Measurements from ENCODE around the gene FAM118B.

FAM118B gene

DNA sequence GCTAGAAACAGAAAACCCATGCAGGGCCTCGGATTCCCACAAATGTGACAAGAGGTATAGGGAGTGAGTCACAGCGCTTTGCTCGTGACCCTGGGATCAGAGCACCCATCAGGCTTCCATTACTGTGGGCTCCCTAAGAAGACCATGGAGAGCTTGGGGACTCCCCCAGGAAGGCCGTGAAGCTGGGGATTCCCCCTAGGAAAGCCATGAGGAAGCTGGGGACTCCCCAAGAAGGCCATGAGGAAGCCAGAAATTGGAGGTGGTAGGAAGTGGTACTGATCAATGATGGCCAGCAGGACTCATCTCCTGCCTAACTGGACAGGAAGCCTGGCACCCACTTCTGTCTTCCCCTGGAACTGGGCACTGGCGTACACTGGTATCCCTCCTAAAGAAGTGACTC, 82.1 kb downstream of the FAM118B start:
- TF ChIP-seq, protein P1, sequence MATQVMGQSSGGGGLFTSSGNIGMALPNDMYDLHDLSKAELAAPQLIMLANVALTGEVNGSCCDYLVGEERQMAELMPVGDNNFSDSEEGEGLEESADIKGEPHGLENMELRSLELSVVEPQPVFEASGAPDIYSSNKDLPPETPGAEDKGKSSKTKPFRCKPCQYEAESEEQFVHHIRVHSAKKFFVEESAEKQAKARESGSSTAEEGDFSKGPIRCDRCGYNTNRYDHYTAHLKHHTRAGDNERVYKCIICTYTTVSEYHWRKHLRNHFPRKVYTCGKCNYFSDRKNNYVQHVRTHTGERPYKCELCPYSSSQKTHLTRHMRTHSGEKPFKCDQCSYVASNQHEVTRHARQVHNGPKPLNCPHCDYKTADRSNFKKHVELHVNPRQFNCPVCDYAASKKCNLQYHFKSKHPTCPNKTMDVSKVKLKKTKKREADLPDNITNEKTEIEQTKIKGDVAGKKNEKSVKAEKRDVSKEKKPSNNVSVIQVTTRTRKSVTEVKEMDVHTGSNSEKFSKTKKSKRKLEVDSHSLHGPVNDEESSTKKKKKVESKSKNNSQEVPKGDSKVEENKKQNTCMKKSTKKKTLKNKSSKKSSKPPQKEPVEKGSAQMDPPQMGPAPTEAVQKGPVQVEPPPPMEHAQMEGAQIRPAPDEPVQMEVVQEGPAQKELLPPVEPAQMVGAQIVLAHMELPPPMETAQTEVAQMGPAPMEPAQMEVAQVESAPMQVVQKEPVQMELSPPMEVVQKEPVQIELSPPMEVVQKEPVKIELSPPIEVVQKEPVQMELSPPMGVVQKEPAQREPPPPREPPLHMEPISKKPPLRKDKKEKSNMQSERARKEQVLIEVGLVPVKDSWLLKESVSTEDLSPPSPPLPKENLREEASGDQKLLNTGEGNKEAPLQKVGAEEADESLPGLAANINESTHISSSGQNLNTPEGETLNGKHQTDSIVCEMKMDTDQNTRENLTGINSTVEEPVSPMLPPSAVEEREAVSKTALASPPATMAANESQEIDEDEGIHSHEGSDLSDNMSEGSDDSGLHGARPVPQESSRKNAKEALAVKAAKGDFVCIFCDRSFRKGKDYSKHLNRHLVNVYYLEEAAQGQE (IDR thresholded peaks at IDR 0.05; ENCODE audit: low read depth), result no peak
- TF ChIP-seq EP300 (IDR thresholded peaks at IDR 0.05; ENCODE audit: borderline replicate concordance), result no peak
- TF ChIP-seq TCF12 (IDR thresholded peaks at IDR 0.05; ENCODE audit: low read depth), result no peak
- TF ChIP-seq RAD21 (IDR thresholded peaks at IDR 0.05; ENCODE audit: low read depth), result no peak
- no peak for TF ChIP-seq TEAD4 (IDR thresholded peaks at IDR 0.05)
- TF ChIP-seq CREB1 (IDR thresholded peaks at IDR 0.05; ENCODE audit: low read depth), result no peak
- TF ChIP-seq YY1 (IDR thresholded peaks at IDR 0.05; ENCODE audit: low read depth), result no peak
- no peak for TF ChIP-seq EGR1 (IDR thresholded peaks at IDR 0.05)
- TF ChIP-seq, protein P2, sequence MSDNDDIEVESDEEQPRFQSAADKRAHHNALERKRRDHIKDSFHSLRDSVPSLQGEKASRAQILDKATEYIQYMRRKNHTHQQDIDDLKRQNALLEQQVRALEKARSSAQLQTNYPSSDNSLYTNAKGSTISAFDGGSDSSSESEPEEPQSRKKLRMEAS (IDR thresholded peaks at IDR 0.05), result no peak
- no peak for TF ChIP-seq CEBPB (IDR thresholded peaks at IDR 0.05)
- TF ChIP-seq NFIC (IDR thresholded peaks at IDR 0.05), result no peak
- no peak for TF ChIP-seq FOXM1 (IDR thresholded peaks at IDR 0.05; ENCODE audit: borderline replicate concordance, low read depth)
- TF ChIP-seq, protein P3, sequence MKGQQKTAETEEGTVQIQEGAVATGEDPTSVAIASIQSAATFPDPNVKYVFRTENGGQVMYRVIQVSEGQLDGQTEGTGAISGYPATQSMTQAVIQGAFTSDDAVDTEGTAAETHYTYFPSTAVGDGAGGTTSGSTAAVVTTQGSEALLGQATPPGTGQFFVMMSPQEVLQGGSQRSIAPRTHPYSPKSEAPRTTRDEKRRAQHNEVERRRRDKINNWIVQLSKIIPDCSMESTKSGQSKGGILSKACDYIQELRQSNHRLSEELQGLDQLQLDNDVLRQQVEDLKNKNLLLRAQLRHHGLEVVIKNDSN (IDR thresholded peaks at IDR 0.05), result no peak
- TF ChIP-seq TAF1 (IDR thresholded peaks at IDR 0.05; ENCODE audit: low read depth), result no peak
- TF ChIP-seq ZBTB7A (IDR thresholded peaks at IDR 0.05; ENCODE audit: low read depth), result no peak

DNA sequence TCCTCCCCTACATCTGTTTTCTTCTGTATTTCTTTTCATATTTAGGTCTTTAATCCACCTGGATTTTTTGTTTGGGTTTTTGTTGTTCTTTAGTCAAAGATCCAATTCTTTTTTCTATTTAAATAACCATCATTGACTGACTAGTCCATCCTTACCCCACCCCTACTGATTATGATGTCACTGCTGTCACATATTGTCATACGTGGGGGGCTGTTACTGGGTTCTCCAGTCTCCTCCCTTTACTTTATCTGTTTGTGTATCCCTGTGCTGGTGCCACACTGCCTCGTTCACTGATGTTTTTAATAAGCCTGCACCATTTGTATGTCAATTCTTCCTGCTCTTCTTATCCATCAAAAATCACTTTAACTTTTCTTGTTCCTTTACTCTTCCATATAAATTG, 85.4 kb downstream of the FAM118B start:
- TF ChIP-seq TAF1 (IDR thresholded peaks at IDR 0.05; ENCODE audit: low read depth), result no peak
- no peak for TF ChIP-seq NFIC (IDR thresholded peaks at IDR 0.05)
- no peak for TF ChIP-seq YY1 (IDR thresholded peaks at IDR 0.05; ENCODE audit: low read depth)
- TF ChIP-seq CREB1 (IDR thresholded peaks at IDR 0.05; ENCODE audit: low read depth), result no peak
- no peak for TF ChIP-seq FOXM1 (IDR thresholded peaks at IDR 0.05; ENCODE audit: borderline replicate concordance, low read depth)
- TF ChIP-seq EP300 (IDR thresholded peaks at IDR 0.05; ENCODE audit: borderline replicate concordance), result no peak
- no peak for TF ChIP-seq RAD21 (IDR thresholded peaks at IDR 0.05; ENCODE audit: low read depth)
- TF ChIP-seq, protein P3 (IDR thresholded peaks at IDR 0.05), result no peak
- TF ChIP-seq CEBPB (IDR thresholded peaks at IDR 0.05), result no peak
- TF ChIP-seq, protein P1 (IDR thresholded peaks at IDR 0.05; ENCODE audit: low read depth), result no peak
- no peak for TF ChIP-seq TCF12 (IDR thresholded peaks at IDR 0.05; ENCODE audit: low read depth)
- TF ChIP-seq TEAD4 (IDR thresholded peaks at IDR 0.05), result no peak

DNA sequence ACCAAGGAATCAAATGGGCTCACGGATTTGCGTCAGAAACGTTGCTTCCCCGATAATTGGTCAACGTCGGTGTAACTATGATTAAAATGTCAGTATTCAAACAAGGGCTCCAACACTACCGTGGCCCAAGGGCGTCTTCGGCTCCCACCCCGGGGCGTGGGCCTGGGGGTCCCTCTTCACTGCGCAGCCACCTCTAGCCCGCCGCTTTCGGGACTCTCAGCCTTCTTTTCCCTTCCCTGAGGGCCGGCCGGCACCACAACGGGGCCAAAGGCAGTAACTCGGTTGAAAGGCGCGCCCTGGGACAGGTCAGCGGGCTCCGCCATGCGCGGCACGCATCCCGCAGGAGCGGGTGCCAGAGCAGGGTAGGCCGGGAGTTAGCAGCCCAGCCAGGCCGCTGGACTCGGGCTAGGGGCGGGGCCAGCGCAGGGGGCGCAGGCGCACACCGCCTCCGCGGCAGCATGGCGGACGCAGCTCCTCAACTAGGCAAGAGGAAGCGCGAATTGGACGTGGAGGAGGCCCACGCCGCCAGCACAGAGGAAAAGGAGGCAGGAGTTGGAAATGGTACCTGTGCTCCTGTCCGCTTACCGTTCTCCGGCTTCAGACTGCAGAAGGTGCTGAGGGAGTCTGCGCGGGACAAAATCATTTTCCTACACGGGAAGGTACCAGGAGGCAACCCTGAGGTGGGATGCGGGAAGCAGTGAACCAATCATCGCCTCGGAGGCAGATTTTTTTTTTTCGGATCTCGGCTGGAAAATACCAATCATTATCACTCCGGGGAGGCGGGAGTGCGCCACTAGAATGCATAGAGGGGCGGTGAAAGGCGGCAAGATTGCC, 92.3 kb downstream of the FAM118B start, which contains the start of gene DCPS:
DCPS (plus strand) TSS at position 438 of the 834 bp plus-strand sequence; CDS start at position 459, 21 bp downstream.
- TF ChIP-seq TAF1 (IDR thresholded peaks at IDR 0.05; ENCODE audit: low read depth), result peak; percentile 95
- TF ChIP-seq YY1 (IDR thresholded peaks at IDR 0.05; ENCODE audit: low read depth), result peak; percentile 94
- TF ChIP-seq NFIC (IDR thresholded peaks at IDR 0.05), result 0 out of 2 replicates have a peak, but pooled peaks have one; percentile 49
- TF ChIP-seq, protein P1 (IDR thresholded peaks at IDR 0.05; ENCODE audit: low read depth), result no peak
- TF ChIP-seq, protein P2 (IDR thresholded peaks at IDR 0.05), result peak; percentile 89
- TF ChIP-seq TEAD4 (IDR thresholded peaks at IDR 0.05), result peak; percentile 18
- TF ChIP-seq ZBTB7A (IDR thresholded peaks at IDR 0.05; ENCODE audit: low read depth), result 0 out of 2 replicates have a peak, but pooled peaks have one; percentile 33
- peak; percentile 38; the same call in 1 of the 2 replicates for TF ChIP-seq FOXM1 (IDR thresholded peaks at IDR 0.05; ENCODE audit: borderline replicate concordance, low read depth)
- TF ChIP-seq CREB1 (IDR thresholded peaks at IDR 0.05; ENCODE audit: low read depth), result no peak
- peak; percentile 55; the same call in 1 of the 2 replicates for TF ChIP-seq TCF12 (IDR thresholded peaks at IDR 0.05; ENCODE audit: low read depth)
- no peak for TF ChIP-seq CEBPB (IDR thresholded peaks at IDR 0.05)
- TF ChIP-seq EGR1 (IDR thresholded peaks at IDR 0.05), result peak; percentile 61; the same call in 1 of the 2 replicates
